CD14-positive monocyte (primary cell): ENCODE measurements around the gene SLC7A4. TPM values are rescaled to one million over a fixed set of nuclear protein-coding genes. Genes with fewer than 3 reads are reported as not detected.

Experiments used
- DNase-seq, 3 donors: peaks; one replicate each; pipeline ENCODE4 v3.0.0-alpha.2; 2011 to 2022
- H2AFZ ChIP-seq: 2 replicates; pipeline ENCODE4 v1.6.0; 2012; ENCODE audit warnings: mild to moderate bottlenecking, low read depth, low read length, inconsistent platforms; ENCODE audit not compliant: insufficient read depth, poor library complexity, severe bottlenecking
- H3K27ac ChIP-seq, 2 donors: 1 replicate in 1 of 2; 2 replicates in 1 of 2; pipeline ENCODE4 v1.5.1; 2012 to 2013; ENCODE audit warnings: low read length in 2 of 2, control low read depth in 1 of 2, inconsistent platforms in 1 of 2, low read depth in 1 of 2, mild to moderate bottlenecking in 1 of 2
- H3K27me3 ChIP-seq, 2 donors: one replicate each; pipeline versions ENCODE4 v1.6.0 to v1.6.1; 2011 to 2013; ENCODE audit warnings: low read length in 2 of 2; ENCODE audit not compliant: control insufficient read depth in 2 of 2, insufficient read depth in 2 of 2
- H3K36me3 ChIP-seq, 2 donors: replicated peaks in 1 of 2; 1 replicate in 1 of 2; 2 replicates in 1 of 2; pipeline versions ENCODE4 v1.5.1 to v1.6.1; 2012 to 2013; ENCODE audit warnings: low read length in 2 of 2, control low read depth in 1 of 2, inconsistent platforms in 1 of 2, mild to moderate bottlenecking in 1 of 2; ENCODE audit not compliant: insufficient read depth in 2 of 2, control insufficient read depth in 1 of 2
- H3K4me1 ChIP-seq, 2 donors: 1 replicate in 1 of 2; 2 replicates in 1 of 2; pipeline versions ENCODE4 v1.5.1 to v1.6.1; 2012 to 2013; ENCODE audit warnings: low read length in 2 of 2, control low read depth in 1 of 2, inconsistent platforms in 1 of 2, mild to moderate bottlenecking in 1 of 2, moderate library complexity in 1 of 2; ENCODE audit not compliant: insufficient read depth in 2 of 2, control insufficient read depth in 1 of 2
- H3K4me2 ChIP-seq: replicated peaks from 2 replicates; pipeline ENCODE3; 2012; ENCODE audit warnings: low read length, moderate library complexity, mild to moderate bottlenecking; ENCODE audit not compliant: poor library complexity, severe bottlenecking; ENCODE audit errors: extremely low read depth
- H3K4me3 ChIP-seq, 3 experiments: fragments of 200-600 bp in 1 of 3; sonication (generic) in 1 of 3; replicated peaks in 1 of 3; 1 replicate in 2 of 3; 2 replicates in 1 of 3; pipeline ENCODE4 v1.5.1; 2011 to 2013; ENCODE audit warnings: low read length in 3 of 3, mild to moderate bottlenecking in 3 of 3, control low read depth in 2 of 3, low read depth in 2 of 3, inconsistent platforms in 1 of 3, moderate library complexity in 1 of 3
- H3K79me2 ChIP-seq: 2 replicates; pipeline ENCODE4 v1.6.0; 2012; ENCODE audit warnings: mild to moderate bottlenecking, control low read depth, inconsistent platforms, low read length, moderate library complexity; ENCODE audit not compliant: insufficient read depth
- H3K9ac ChIP-seq: 2 replicates; pipeline ENCODE4 v1.6.0; 2017; ENCODE audit warnings: low read length, mild to moderate bottlenecking; ENCODE audit not compliant: insufficient read depth, poor library complexity, severe bottlenecking
- H3K9me3 ChIP-seq, 2 donors: replicated peaks in 1 of 2; 1 replicate in 1 of 2; 2 replicates in 1 of 2; pipeline versions ENCODE4 v1.5.1 to v1.6.1; 2012 to 2013; ENCODE audit warnings: low read length in 2 of 2, control low read depth in 1 of 2; ENCODE audit not compliant: control insufficient read depth in 1 of 2, insufficient read depth in 1 of 2
- H4K20me1 ChIP-seq: 2 replicates; pipeline ENCODE4 v1.6.0; 2012; ENCODE audit warnings: mild to moderate bottlenecking, low read length, control low read depth, moderate library complexity; ENCODE audit not compliant: insufficient read depth
- H3K27ac Mint-ChIP-seq, 7 donors: one replicate each; pipeline ENCODE4 v1.8.0; 2020; ENCODE audit warnings: mild to moderate bottlenecking in 7 of 7, mixed read lengths in 7 of 7, moderate library complexity in 6 of 7, inconsistent platforms in 2 of 7
- H3K27me3 Mint-ChIP-seq, 3 donors: one replicate each; pipeline ENCODE4 v1.8.0; 2021 to 2022; ENCODE audit warnings: low read depth in 3 of 3, mild to moderate bottlenecking in 3 of 3, mixed read lengths in 3 of 3, moderate library complexity in 3 of 3, inconsistent platforms in 1 of 3
- H3K36me3 Mint-ChIP-seq, 2 donors: one replicate each; pipeline ENCODE4 v1.8.0; 2020; ENCODE audit warnings: mixed read lengths in 2 of 2, inconsistent platforms in 1 of 2, mild to moderate bottlenecking in 1 of 2
- H3K4me1 Mint-ChIP-seq: one replicate; pipeline ENCODE4 v1.8.0; 2020; ENCODE audit warnings: mild to moderate bottlenecking, mixed read lengths
- H3K4me3 Mint-ChIP-seq, 2 donors: one replicate each; pipeline ENCODE4 v1.8.0; 2020; ENCODE audit warnings: mild to moderate bottlenecking in 2 of 2, mixed read lengths in 2 of 2, moderate library complexity in 1 of 2
- H3K9me3 Mint-ChIP-seq, 7 donors: one replicate each; pipeline ENCODE4 v1.8.0; 2020 to 2022; ENCODE audit warnings: mixed read lengths in 7 of 7, mild to moderate bottlenecking in 6 of 7, moderate library complexity in 6 of 7, inconsistent platforms in 2 of 7
- CTCF ChIP-seq: fragments of 200-600 bp; IDR thresholded peaks from one replicate; pipeline ENCODE4 v1.8.0; 2022; ENCODE audit warnings: antibody characterized with exemption, mild to moderate bottlenecking
- WGBS: methylation state at CpG from one replicate; pipeline ENCODE4 v1.1.5; 2013; ENCODE audit warnings: missing lambda C conversion rate; ENCODE audit not compliant: insufficient coverage; 5-methylcytosine and 5-hydroxymethylcytosine counted together
- intact Hi-C, 2 donors: fragments of 100-400 bp; cut with micrococcal nuclease; formaldehyde crosslinking; loops; one replicate each; pipeline versions ENCODE4 v1.15.0 to v1.15.1; 2023
- polyA plus RNA-seq, 3 donors: library from polyadenylated mRNA; depleted of rRNA in 1 of 3; unstranded in 2 of 3; stranded (reverse) in 1 of 3; fragments of 300-500 nt in 2 of 3; fragments of >200 nt in 1 of 3; fragmentation: Illumina TruSeq in 2 of 3; gene quantifications; 1 replicate in 2 of 3; 2 replicates in 1 of 3; pipeline ENCODE4 v1.2.3, GENCODE V29; 2012 to 2021

SLC7A4 gene
- polyA plus RNA-seq, 3 donors, result not detected

- no peak overlapping the region for H3K4me2 ChIP-seq
- H3K4me3 ChIP-seq, result no peak overlapping the region
- H3K27ac ChIP-seq, result no peak overlapping the region
- Mint-ChIP-seq H3K9me3 (peaks cover 0 to 5% (median 0%) of the 10 kb centered on the region in 7 donors), H3K27ac (no peak overlapping the region), H3K27me3 (peaks cover 30 to 37% (median 36%) of the 10 kb centered on the region in 3 donors), H3K36me3 (no peaks in the 10 kb centered on the region), H3K4me3 (no peak overlapping the region), H3K4me1 (no peaks in the 10 kb centered on the region)
- no peaks in the 10 kb centered on the region for H3K4me1 ChIP-seq
- H2AFZ ChIP-seq, result no peak overlapping the region
- intact Hi-C loops, result loop anchor here in 1 of 2 donors (10.0 kb wide), 1 partner anchor 65 kb away; the partner anchor contains the start of gene AIFM3
- no peaks in the 10 kb centered on the region for H4K20me1 ChIP-seq
- no peak overlapping the region for H3K9ac ChIP-seq
- H3K36me3 ChIP-seq, result no peaks in the 10 kb centered on the region
- no peaks in the 10 kb centered on the region for H3K79me2 ChIP-seq
- no peak for TF ChIP-seq CTCF
- WGBS, result 92% methylated on average over 12 of the region's 12 CpGs
- DNase-seq, result no peak
- no peaks in the 10 kb centered on the region for H3K9me3 ChIP-seq
- H3K27me3 ChIP-seq, result peaks cover 9 to 30% of the 10 kb centered on the region in 2 donors
Measured at GRCh38 chr22:21029486-21030025, 2.8 kb downstream of the SLC7A4 start.

- Mint-ChIP-seq H3K9me3 (peaks cover 0 to 4% (median 0%) of the 10 kb centered on the region in 7 donors), H3K27ac (no peak overlapping the region), H3K4me1 (no peaks in the 10 kb centered on the region), H3K36me3 (no peaks in the 10 kb centered on the region), H3K27me3 (peaks cover 26 to 36% (median 33%) of the 10 kb centered on the region in 3 donors), H3K4me3 (no peak overlapping the region)
- H3K9me3 ChIP-seq, result no peaks in the 10 kb centered on the region
- 92% methylated on average over 13 of the region's 13 CpGs for WGBS
- no peak overlapping the region for H2AFZ ChIP-seq
- no peak for TF ChIP-seq CTCF
- no peaks in the 10 kb centered on the region for H4K20me1 ChIP-seq
- H3K27ac ChIP-seq, result no peak overlapping the region
- no peak for DNase-seq
- intact Hi-C loops, result loop anchor here in 1 of 2 donors (10.0 kb wide), 1 partner anchor 64 kb away; the partner anchor contains the start of gene AIFM3
- H3K4me1 ChIP-seq, result no peaks in the 10 kb centered on the region
- H3K36me3 ChIP-seq, result no peaks in the 10 kb centered on the region
- no peaks in the 10 kb centered on the region for H3K79me2 ChIP-seq
- no peak overlapping the region for H3K9ac ChIP-seq
- H3K4me2 ChIP-seq, result no peak overlapping the region
- no peak overlapping the region for H3K4me3 ChIP-seq
- peaks cover 9 to 25% of the 10 kb centered on the region in 2 donors for H3K27me3 ChIP-seq
Measured at GRCh38 chr22:21028277-21029251, 3.8 kb downstream of the SLC7A4 start.
